HG02970 (cell line): Measurements from ENCODE around the gene GDPD3.

Experiments
- ATAC-seq: cut with Tn5 transposase; IDR thresholded peaks from one replicate; pipeline ENCODE4 v1.9.1; 2021; ENCODE audit warnings: mild to moderate bottlenecking, moderate library complexity, moderate number of reproducible peaks; ENCODE audit not compliant: unreplicated experiment, low FRiP score

The GDPD3 gene

DNA sequence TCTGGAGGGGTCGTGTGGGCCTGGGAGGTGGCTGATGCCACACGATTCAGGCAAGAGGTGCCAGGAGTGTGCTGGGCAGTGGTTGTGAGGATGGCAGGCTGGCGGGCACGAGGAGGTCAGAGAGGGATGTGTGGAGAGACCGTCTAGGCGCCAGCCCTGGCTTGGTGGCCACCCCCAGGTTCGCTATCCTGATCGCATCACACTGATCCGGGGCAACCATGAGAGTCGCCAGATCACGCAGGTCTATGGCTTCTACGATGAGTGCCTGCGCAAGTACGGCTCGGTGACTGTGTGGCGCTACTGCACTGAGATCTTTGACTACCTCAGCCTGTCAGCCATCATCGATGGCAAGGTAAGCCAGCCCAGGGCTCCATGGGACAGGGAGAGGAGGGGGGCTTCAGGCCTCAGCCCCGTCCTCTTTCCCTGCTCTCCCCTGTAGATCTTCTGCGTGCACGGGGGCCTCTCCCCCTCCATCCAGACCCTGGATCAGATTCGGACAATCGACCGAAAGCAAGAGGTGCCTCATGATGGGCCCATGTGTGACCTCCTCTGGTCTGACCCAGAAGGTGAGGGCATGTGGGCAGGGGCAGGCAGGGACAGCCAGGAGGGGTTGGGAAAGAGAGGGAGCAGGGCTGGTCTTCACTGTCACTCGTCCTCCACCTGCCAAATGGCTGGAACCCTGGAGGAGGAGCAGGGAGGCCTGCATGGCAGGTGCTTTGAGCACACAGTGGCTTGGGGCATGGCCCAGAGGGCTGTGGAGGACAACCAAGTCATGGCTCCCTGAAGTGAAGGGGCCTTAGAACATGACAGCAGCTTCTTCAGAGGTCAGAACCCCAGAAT is 29.9 kb downstream of the GDPD3 start:
- no peak for ATAC-seq

DNA sequence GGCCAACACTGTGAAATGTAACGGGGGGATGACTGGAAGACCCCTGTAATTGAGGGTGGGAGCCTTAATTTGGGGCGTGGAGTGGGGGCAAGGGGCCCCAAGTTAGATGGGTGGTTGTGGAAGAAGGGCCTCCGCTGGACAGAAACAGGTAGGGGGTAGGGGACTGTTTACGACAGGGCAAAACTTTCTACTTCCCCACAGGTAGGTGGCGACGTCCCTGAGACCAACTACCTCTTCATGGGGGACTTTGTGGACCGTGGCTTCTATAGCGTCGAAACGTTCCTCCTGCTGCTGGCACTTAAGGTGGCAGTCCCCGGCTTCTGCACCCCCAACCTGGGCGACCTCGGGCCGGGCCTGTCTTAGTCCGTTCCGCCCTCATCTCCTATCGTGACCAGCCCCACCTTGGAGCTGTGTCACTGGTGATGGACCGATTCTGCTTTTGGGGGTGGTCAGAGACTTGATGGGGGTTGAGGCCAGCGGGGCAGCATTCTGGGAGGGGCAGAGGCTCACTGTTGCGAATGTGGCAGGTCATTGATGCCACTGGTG is 30.7 kb downstream of the GDPD3 start:
- no peak for ATAC-seq

DNA sequence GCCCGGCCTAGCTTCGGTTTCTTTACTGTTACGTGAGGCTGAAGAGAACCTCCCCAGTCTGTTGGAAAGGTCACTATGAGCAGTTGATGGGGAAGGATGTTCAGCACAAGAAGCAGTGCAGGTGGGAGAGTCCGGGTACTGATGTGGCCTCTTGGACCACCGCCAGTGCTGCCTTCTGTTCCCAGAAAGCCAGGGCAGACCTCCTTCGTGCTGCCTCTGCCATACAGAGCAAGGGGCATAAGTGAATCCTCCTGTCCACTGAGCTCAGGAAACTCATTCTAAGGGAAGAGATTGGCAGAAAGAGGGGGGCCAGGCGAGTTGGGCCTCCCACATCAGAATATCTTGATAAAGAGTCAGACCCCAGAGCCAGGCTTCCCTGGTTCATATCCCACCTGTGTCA is 33.9 kb downstream of the GDPD3 start:
- ATAC-seq, result no peak

DNA sequence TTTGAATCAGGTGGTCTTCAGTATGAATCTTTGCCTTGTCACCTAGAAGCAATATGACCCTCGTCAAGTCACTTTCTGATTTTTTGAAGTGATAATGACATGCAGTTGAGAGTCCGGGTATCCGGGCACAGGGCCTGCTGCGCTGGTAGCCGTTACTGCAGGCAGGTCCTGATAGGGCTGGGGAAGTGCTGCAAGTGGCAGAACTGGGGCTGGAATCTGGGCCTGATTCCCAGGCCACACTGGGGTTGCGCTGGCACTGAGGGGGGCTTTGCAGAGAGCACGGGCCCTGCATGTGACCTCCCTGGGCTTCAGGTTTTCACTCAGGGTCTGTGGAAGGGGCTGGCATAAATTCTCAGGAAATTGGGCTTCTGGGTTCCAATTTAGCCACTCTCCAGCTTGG is 34.6 kb downstream of the GDPD3 start:
- ATAC-seq, result no peak

DNA sequence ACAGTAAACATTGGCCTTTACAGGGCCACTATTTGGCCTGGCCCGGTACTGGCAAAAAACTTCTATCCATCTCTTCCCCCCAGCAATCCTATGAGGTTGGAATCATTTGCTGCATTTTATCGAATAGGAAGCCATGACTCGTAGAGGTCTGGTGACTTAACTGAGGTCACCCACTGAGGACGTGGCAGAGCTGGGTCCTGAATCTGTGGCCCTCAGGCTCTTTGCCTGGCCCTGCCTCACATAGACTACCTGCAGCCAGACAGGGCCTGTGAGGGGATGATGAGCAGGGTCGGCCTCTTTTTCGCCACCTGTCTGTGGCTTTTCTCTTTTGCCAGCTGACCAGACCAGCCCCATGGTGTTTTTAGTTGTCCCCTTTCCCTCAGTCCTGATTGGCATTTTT is 35.7 kb downstream of the GDPD3 start:
- ATAC-seq, result no peak

DNA sequence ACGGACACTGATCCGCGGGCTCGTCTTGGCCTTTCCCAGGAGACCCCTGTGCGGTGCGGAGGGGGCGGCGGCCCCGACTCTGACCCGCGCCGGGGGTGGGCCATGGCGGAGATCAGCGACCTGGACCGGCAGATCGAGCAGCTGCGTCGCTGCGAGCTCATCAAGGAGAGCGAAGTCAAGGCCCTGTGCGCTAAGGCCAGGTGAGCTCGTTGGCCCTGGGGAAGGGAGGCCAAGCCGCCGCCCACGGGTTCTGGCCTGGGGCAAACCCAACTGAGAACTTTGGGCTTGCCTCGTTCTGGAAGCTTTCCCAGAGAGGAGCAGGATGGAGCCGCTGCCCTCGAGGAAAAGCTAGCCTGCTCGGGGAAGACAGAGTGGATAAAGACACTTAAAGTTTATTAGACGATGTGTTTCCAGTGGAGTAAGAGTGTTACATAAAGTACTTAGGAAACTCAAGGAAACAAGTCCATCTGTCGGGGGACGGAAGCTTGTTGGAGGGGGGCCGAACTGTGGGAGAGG is 37.0 kb downstream of the GDPD3 start:
- peak; percentile 19 for ATAC-seq

DNA sequence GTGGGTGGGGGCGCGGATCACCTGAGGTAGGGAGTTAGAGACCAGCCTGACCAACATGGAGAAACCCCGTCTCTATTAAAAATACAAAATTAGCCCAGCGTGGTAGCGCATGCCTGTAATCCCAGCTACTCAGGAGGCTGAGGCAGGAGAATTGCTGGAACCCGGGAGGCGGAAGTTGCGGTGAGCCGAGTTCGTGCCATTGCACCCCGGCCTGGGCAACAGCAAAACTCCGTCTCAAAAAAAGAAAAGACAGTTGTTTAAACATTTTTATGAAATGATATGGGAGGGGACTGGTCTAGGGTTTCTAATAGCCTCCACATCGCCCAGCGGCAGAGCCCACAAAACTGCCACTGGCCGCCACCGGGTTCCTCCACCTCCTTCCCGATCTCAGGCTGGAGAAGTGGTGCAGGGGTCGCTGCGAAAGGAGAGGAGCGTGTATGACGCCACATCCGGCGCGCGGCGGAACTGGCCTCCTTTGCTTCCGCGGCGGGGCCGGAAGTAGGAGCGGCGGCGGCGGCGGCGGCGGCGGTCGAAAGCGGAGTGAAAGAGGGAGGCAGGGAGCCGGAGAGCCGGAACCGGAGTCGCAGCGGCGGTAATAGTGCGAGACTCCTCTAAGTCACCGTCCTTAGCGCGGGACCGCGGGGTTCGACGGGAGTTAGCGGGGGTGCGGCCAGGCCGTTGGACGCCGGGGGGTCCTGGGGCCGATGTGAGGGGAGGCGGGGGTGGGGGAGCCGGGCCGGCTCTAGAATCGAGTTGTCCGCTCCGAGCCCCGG is 37.6 kb downstream of the GDPD3 start, which contains the start of gene PPP4C:
Gene PPP4C (plus strand): TSS at position 492 of the 773 bp plus-strand sequence. CDS start 384 bp downstream, outside the sequence.
- ATAC-seq, result peak; percentile 76

DNA sequence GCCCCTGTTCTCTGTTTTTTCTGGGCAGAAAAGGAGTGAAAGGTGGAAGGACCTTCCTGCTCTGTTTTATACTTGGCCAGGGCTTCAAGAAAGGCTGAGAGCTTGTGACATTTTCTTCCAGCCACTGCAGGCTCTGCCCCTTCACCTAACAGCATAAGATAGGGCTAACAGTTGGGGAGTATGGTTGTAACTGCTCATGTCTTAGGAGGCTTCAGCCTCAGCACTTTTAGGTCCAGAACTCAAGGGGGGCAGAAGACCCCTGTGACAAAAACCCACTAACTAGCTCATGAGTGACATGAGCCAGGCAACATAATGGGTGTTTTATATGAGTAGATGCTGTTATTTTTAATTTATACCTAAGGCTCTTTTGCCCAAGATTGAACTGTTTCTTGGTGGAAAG is 42.8 kb downstream of the GDPD3 start:
- no peak for ATAC-seq

DNA sequence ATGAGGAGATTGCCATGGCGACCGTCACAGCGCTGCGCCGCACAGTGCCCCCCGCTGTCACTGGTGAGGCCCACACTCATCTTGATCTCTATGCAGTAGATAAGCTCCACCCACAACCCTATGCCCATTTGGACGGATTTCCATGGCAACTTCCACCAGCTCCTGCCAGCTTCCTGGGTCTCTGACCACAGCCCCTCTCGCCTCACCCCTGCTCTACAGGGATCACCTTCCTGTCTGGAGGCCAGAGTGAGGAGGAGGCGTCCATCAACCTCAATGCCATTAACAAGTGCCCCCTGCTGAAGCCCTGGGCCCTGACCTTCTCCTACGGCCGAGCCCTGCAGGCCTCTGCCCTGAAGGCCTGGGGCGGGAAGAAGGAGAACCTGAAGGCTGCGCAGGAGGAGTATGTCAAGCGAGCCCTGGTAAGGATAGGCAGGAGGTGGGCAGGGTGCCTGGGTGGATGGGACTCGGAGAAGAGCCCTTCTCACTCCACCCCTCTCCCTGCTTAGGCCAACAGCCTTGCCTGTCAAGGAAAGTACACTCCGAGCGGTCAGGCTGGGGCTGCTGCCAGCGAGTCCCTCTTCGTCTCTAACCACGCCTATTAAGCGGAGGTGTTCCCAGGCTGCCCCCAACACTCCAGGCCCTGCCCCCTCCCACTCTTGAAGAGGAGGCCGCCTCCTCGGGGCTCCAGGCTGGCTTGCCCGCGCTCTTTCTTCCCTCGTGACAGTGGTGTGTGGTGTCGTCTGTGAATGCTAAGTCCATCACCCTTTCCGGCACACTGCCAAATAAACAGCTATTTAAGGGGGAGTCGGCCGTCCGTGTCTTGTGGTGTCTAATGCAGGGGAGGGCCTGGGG is 43.5 kb downstream of the GDPD3 start:
- no peak for ATAC-seq

DNA sequence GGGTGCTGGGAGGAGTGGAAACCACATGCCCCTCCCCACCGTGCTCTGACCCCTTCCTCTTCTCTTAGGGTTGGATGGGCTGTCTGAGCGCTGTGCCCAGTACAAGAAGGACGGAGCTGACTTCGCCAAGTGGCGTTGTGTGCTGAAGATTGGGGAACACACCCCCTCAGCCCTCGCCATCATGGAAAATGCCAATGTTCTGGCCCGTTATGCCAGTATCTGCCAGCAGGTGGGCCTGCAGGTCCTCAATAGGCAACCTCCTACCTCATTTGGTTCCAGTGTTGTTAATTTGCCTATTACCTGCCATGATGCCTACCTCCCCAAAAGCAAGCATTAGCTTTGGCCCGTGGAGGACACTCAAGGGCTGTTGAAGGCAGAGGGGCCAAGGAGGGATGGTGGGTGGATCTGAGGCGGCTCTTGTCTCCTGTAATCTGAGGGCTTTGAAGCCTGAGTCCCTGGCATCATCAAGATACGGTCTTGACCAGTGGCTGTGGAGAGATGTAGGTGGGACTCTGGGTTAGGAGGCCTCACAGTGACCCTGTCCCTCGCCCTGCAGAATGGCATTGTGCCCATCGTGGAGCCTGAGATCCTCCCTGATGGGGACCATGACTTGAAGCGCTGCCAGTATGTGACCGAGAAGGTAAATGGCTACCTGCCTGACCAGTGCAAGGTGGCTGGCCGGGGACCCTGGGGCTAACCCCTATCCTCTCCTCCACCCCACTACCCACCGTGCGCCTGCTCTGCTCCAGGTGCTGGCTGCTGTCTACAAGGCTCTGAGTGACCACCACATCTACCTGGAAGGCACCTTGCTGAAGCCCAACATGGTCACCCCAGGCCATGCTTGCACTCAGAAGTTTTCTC is 44.4 kb downstream of the GDPD3 start:
- no peak for ATAC-seq

DNA sequence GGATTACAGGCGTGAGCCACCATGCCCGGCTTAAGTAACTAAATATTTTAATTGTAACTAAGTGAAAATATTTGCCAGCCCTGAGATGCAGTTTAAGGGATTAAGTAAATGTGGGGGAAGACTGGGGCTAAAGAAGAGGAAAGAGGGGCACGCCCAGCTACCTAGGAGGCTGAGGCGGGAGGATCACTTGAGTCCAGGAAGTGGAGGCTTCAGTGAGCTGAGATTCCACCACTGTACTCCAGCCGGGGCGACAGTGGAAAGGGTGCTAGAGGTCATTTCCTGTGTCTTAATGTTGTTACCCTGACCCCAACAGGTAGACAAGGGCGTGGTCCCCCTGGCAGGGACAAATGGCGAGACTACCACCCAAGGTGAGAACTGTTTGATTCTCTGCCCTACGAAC is 45.0 kb downstream of the GDPD3 start:
- no peak for ATAC-seq

DNA sequence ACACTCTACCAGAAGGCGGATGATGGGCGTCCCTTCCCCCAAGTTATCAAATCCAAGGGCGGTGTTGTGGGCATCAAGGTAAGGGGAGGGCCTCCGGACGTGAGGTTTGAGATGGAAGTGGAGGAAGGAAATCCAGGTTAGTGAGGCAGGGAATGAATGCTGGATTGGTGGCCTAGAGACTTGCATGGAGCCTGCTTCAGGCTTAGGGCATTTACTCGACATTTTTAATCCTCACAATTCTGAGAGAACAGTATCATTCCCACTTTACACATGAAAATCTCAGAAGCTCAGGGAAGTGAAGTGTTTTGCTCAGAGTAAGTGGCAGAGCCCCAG is 45.8 kb downstream of the GDPD3 start:
- ATAC-seq, result no peak

DNA sequence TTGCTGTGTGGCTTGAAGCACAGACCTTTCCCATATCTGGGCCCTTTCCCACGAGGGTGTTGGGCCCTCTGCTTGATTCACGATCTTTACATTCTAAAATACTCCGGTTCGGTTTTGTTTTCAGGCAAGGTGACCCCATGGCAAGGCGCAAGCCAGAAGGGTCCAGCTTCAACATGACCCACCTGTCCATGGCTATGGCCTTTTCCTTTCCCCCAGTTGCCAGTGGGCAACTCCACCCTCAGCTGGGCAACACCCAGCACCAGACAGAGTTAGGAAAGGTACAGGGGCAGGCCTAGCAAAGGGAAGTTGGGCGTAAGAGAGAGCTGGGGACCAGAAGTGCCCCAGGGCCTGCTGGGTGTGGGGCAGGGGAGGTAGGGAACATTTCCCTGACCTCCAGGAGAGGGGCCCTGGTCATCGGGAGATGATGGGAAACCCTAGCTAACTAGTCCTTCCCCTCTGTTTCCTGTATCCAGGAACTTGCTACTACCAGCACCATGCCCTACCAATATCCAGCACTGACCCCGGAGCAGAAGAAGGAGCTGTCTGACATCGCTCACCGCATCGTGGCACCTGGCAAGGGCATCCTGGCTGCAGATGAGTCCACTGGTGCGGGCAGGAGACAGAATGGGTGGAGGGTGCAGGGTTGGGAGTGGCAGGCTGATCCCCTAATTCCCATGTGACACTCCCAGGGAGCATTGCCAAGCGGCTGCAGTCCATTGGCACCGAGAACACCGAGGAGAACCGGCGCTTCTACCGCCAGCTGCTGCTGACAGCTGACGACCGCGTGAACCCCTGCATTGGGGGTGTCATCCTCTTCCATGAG is 46.4 kb downstream of the GDPD3 start:
- no peak for ATAC-seq

DNA sequence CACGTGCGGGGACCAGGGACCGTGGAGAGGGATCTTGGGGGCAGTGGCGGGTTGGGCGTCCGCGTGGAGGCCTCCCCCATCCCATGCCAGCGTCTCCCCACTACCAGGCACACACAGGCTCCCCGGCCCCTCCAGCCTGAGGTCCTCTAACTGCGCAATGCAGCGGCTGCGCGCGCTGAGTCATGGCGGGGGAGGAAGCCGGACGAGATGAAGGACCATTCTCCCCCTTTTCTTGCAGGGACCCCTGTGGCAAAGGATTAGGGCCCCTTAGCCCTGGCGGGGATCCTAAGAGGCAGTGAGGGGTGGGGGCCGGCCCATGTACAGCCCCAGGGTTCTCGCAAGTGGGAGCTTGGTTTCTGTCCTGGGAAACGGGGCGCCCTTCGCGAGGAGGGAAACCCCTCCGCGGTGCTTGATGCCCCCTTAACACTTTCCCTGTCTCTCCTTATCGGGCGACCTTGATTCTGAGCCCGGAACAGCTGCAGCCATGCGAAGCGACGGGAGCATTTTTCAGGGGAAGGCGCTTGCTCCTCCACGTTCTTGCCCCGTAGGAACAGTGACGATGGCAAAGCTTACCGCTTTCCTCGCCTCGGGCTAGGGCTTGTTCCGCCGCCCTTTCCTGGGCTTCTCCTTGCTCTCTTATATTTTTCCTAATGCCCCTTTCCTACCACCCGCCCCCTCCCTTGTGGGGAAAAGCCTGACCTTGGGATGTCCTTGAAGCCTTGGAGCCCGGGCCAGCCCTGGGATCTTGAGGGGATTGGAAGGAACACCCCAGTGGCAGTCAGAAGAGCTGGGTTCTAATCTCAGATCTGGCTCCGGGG is 47.2 kb downstream of the GDPD3 start:
- no peak for ATAC-seq

DNA sequence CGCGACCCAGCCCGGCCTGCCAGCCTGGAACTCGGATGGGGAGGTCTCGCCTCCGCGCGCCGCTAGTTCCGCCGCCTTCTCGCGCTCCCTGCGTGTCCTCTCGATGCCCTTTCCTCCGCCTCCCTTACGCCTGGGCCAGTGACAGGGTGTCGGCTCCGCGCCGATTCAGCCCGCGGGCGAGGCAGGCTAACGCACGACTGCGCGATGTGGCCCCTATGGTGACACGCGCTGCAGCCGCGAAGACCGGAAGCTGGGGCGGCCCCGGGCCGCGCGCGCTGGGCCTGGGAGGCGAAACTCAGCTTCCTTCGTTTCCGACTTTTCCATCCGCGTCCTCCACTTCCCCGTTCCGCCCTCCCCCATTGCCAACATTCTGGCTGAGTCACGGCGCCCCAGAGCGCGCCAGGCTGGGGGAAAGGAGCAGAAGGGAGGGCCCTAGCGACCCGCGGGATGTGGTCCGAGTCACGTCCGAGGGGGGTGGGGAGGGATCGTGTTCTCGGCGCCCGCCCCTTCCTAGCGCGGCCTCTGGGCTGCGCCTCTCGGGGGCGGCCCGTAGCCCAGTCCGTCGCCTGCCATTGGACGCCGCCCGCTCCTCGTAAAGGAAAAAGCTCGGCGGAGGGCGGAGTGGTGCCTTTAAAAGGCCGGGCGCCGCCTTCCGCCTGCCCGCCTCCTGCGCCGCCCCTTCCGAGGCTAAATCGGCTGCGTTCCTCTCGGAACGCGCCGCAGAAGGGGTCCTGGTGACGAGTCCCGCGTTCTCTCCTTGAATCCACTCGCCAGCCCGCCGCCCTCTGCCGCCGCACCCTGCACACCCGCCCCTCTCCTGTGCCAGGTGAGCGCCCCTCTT is 48.0 kb downstream of the GDPD3 start, which contains the start of gene ALDOA:
Gene ALDOA (plus strand): TSS at position 659 of the 841 bp plus-strand sequence. CDS start 1,138 bp downstream, outside the sequence.
- peak; percentile 70 for ATAC-seq

DNA sequence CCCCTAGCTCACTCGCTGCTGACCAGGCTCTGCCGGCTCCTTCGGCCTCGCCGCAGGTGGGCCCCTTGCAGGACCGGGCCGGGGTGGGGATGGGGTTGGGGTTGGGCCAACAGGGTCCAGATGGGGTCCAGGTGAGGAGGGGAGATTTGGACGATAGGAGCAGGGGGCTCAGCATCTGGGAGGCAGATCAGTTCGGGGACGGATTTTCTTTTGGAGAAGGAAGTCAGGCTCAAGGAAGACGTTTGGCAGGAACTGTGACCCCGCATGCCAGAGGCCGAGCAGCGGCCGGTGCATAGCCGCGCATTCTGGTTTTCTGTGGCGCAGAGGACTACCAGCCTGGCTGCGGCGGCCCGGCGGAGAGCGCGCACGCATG is 48.6 kb downstream of the GDPD3 start:
- ATAC-seq, result no peak
